Mesenchymal stem cell (in vitro differentiated cells and primary cell): ENCODE data around the gene FAHD2B.
A peak's percentile ranks its signal among the peaks of the same experiment; 100 is the strongest.
"Not testable (repeated sequence)": the region's sequence is repeated elsewhere in the genome, so short reads cannot be mapped to it uniquely, and the experiment has no call there.

Source experiments
- DNase-seq: peaks from one replicate; pipeline ENCODE4 v3.0.0-alpha.2; 2013
- H2AFZ ChIP-seq: one replicate; pipeline ENCODE4 v1.6.1; 2013; ENCODE audit warnings: low read depth, mild to moderate bottlenecking, control low read depth, inconsistent platforms, low read length, moderate library complexity
- H2AK5ac ChIP-seq: 2 replicates; pipeline ENCODE4 v1.6.1; 2013; ENCODE audit warnings: low read length, moderate library complexity, mild to moderate bottlenecking, inconsistent platforms; ENCODE audit not compliant: severe bottlenecking
- H2BK120ac ChIP-seq: one replicate; pipeline ENCODE4 v1.6.1; 2013; ENCODE audit warnings: low read depth, mild to moderate bottlenecking, inconsistent platforms, low read length, moderate library complexity
- H2BK12ac ChIP-seq, 2 experiments: one replicate each; pipeline ENCODE4 v1.6.1; 2013; ENCODE audit warnings: inconsistent platforms in 2 of 2, low read length in 2 of 2, mild to moderate bottlenecking in 2 of 2, moderate library complexity in 2 of 2, control low read depth in 1 of 2
- H2BK15ac ChIP-seq: one replicate; pipeline ENCODE4 v1.6.1; 2013; ENCODE audit warnings: mild to moderate bottlenecking, low read depth, inconsistent platforms; ENCODE audit not compliant: poor library complexity, severe bottlenecking
- H2BK5ac ChIP-seq: 2 replicates; pipeline ENCODE4 v1.6.1; 2013; ENCODE audit warnings: low read depth, mild to moderate bottlenecking, low read length, control low read depth, inconsistent platforms; ENCODE audit not compliant: poor library complexity, severe bottlenecking
- H3K14ac ChIP-seq, 2 experiments: one replicate each; pipeline ENCODE4 v1.6.1; 2013; ENCODE audit warnings: inconsistent platforms in 2 of 2, low read length in 2 of 2, control low read depth in 1 of 2, mild to moderate bottlenecking in 1 of 2, moderate library complexity in 1 of 2
- H3K18ac ChIP-seq, 2 experiments: one replicate each; pipeline ENCODE4 v1.6.1; 2013; ENCODE audit warnings: inconsistent platforms in 2 of 2, low read length in 2 of 2, control low read depth in 1 of 2, low read depth in 1 of 2, mild to moderate bottlenecking in 1 of 2
- H3K23ac ChIP-seq, 2 experiments: one replicate each; pipeline ENCODE4 v1.6.1; 2013; ENCODE audit warnings: inconsistent platforms in 2 of 2, low read length in 2 of 2, mild to moderate bottlenecking in 2 of 2, moderate library complexity in 2 of 2, control low read depth in 1 of 2
- H3K27ac ChIP-seq: 2 replicates; pipeline ENCODE4 v1.5.1; 2013; ENCODE audit warnings: mild to moderate bottlenecking, moderate library complexity, low read length, control low read depth, inconsistent platforms; ENCODE audit not compliant: poor library complexity, severe bottlenecking
- H3K27me3 ChIP-seq, 2 experiments: 2 replicates each; pipeline versions ENCODE4 v1.6.1 to v1.7.0; 2013; ENCODE audit warnings: low read length in 2 of 2, mild to moderate bottlenecking in 2 of 2, moderate library complexity in 2 of 2, control low read depth in 1 of 2, inconsistent platforms in 1 of 2; ENCODE audit not compliant: control insufficient read depth in 1 of 2, insufficient read depth in 1 of 2
- H3K36me3 ChIP-seq, 2 experiments: 2 replicates each; pipeline versions ENCODE4 v1.6.1 to v1.7.0; 2013; ENCODE audit warnings: low read length in 2 of 2, control low read depth in 1 of 2, inconsistent platforms in 1 of 2, low read depth in 1 of 2, mild to moderate bottlenecking in 1 of 2; ENCODE audit not compliant: insufficient read depth in 2 of 2, control insufficient read depth in 1 of 2
- H3K4ac ChIP-seq, 2 experiments: one replicate each; pipeline ENCODE4 v1.6.1; 2013; ENCODE audit warnings: inconsistent platforms in 2 of 2, low read length in 2 of 2, mild to moderate bottlenecking in 2 of 2, moderate library complexity in 2 of 2, control low read depth in 1 of 2, low read depth in 1 of 2
- H3K4me1 ChIP-seq: 2 replicates; pipeline ENCODE4 v1.6.1; 2013; ENCODE audit warnings: low read depth, low read length, control low read depth; ENCODE audit not compliant: control insufficient read depth, insufficient read depth
- H3K4me2 ChIP-seq: 2 replicates; pipeline ENCODE4 v1.6.1; 2013; ENCODE audit warnings: low read length, mild to moderate bottlenecking, inconsistent platforms; ENCODE audit not compliant: poor library complexity, severe bottlenecking
- H3K4me3 ChIP-seq, 2 experiments: 2 replicates each; pipeline versions ENCODE4 v1.5.1 to v1.7.0; 2013; ENCODE audit warnings: low read length in 2 of 2, mild to moderate bottlenecking in 2 of 2, control low read depth in 1 of 2, low read depth in 1 of 2; ENCODE audit not compliant: insufficient read depth in 1 of 2
- H3K79me1 ChIP-seq: replicated peaks from 2 replicates; pipeline ENCODE4 v1.6.1; 2013; ENCODE audit warnings: mild to moderate bottlenecking, control low read depth, low read length, inconsistent platforms; ENCODE audit not compliant: poor library complexity, severe bottlenecking
- H3K9ac ChIP-seq: 2 replicates; pipeline ENCODE4 v1.7.0; 2013; ENCODE audit warnings: mild to moderate bottlenecking, low read length, moderate library complexity
- H3K9me3 ChIP-seq: 2 replicates; pipeline ENCODE4 v1.7.0; 2013; ENCODE audit warnings: mild to moderate bottlenecking, low read length; ENCODE audit not compliant: control insufficient read depth
- H4K8ac ChIP-seq: one replicate; pipeline ENCODE4 v1.6.1; 2013; ENCODE audit warnings: inconsistent platforms, mild to moderate bottlenecking, low read length, moderate library complexity
- H4K91ac ChIP-seq: one replicate; pipeline ENCODE4 v1.6.1; 2013; ENCODE audit warnings: mild to moderate bottlenecking, low read length, inconsistent platforms
- WGBS: methylation state at CpG from one replicate; pipeline ENCODE4 v1.1.7; 2013; ENCODE audit warnings: mixed read lengths; 5-methylcytosine and 5-hydroxymethylcytosine counted together

FAHD2B gene

GRCh38 chr2:97098786-97099372 is 4.2 kb upstream of the FAHD2B start:
- H4K91ac ChIP-seq, H3K14ac ChIP-seq, H2BK5ac ChIP-seq, H4K8ac ChIP-seq, H2BK120ac ChIP-seq, H3K18ac ChIP-seq, H3K4me3 ChIP-seq, H3K23ac ChIP-seq, H2AK5ac ChIP-seq, H3K36me3 ChIP-seq, DNase-seq, H3K4me1 ChIP-seq, H3K4ac ChIP-seq, H3K4me2 ChIP-seq, H2BK15ac ChIP-seq, H3K79me1 ChIP-seq, H2BK12ac ChIP-seq, H3K27ac ChIP-seq, H2AFZ ChIP-seq, H3K9me3 ChIP-seq, H3K9ac ChIP-seq: not testable (repeated sequence)
- peaks cover 4 to 30% of the 10 kb centered on the region in 2 experiments for H3K27me3 ChIP-seq
- 70% methylated on average over 2 of the region's 3 CpGs for WGBS

- Histone ChIP-seq H3K23ac (no peak overlapping the region), H3K4me1 (peaks cover 6% of the 10 kb centered on the region), H4K8ac (no peak overlapping the region), H2AK5ac (no peak overlapping the region), H2BK120ac (no peak overlapping the region), H2BK15ac (no peak overlapping the region), H4K91ac (no peak overlapping the region), H3K4me2 (no peak overlapping the region), H2BK12ac (no peak overlapping the region), H3K9me3 (no peaks in the 10 kb centered on the region), H3K36me3 (no peaks in the 10 kb centered on the region), H3K27ac (no peak overlapping the region), H3K14ac (no peak overlapping the region), H2BK5ac (no peak overlapping the region), H3K4ac (no peak overlapping the region), H3K27me3 (peaks cover 4 to 22% of the 10 kb centered on the region in 2 experiments), H3K9ac (peak overlapping the region; percentile 32), H3K18ac (no peak overlapping the region), H2AFZ (no peak overlapping the region), H3K79me1 (no peaks in the 10 kb centered on the region), H3K4me3 (no peak overlapping the region)
- 76% methylated on average over 12 of the region's 12 CpGs for WGBS
- DNase-seq: no peak
These were observed 979 bp upstream of the FAHD2B start for GRCh38 chr2:97095661-97096060.

GRCh38 chr2:97093983-97094771 is 505 bp downstream of the FAHD2B start:
- H4K91ac ChIP-seq, H3K4me3 ChIP-seq, H3K18ac ChIP-seq, H2AK5ac ChIP-seq, H3K4ac ChIP-seq, H3K4me2 ChIP-seq, H3K9ac ChIP-seq, H3K9me3 ChIP-seq, H2AFZ ChIP-seq, H3K14ac ChIP-seq, H3K23ac ChIP-seq, H3K27ac ChIP-seq, H2BK5ac ChIP-seq, H3K4me1 ChIP-seq, H4K8ac ChIP-seq, H2BK15ac ChIP-seq, H3K79me1 ChIP-seq, H2BK12ac ChIP-seq, H3K36me3 ChIP-seq, H2BK120ac ChIP-seq: not testable (repeated sequence)
- peak; percentile 10 for DNase-seq
- 92% methylated on average over 2 of the region's 33 CpGs for WGBS
- peaks cover 4 to 22% of the 10 kb centered on the region in 2 experiments for H3K27me3 ChIP-seq

- not testable (repeated sequence) for H3K4me2 ChIP-seq, H2AK5ac ChIP-seq, H3K4ac ChIP-seq, H3K9ac ChIP-seq, H3K14ac ChIP-seq, H3K4me3 ChIP-seq, H3K23ac ChIP-seq, H2BK12ac ChIP-seq, H3K79me1 ChIP-seq, H2BK15ac ChIP-seq, H3K18ac ChIP-seq, H3K4me1 ChIP-seq, H2BK5ac ChIP-seq, H4K8ac ChIP-seq, H3K9me3 ChIP-seq, H2AFZ ChIP-seq, H4K91ac ChIP-seq, H3K36me3 ChIP-seq, H2BK120ac ChIP-seq, H3K27ac ChIP-seq, DNase-seq
- WGBS: 100% methylated on average over 2 of the region's 2 CpGs
- peaks cover 4 to 12% of the 10 kb centered on the region in 2 experiments for H3K27me3 ChIP-seq
These were observed 1.7 kb downstream of the FAHD2B start for GRCh38 chr2:97092946-97093345.
